ES-I3 (cell line): ENCODE measurements around the gene BRSK1.
"Not testable (repeated sequence)": the region's sequence is repeated elsewhere in the genome, so short reads cannot be mapped to it uniquely, and the experiment has no call there.

Experiments used
- H3K36me3 ChIP-seq: 2 replicates; pipeline ENCODE4 v1.6.1; 2013; ENCODE audit warnings: mild to moderate bottlenecking, low read length, control low read depth, moderate library complexity; ENCODE audit not compliant: insufficient read depth
- H3K4me1 ChIP-seq: 2 replicates; pipeline ENCODE4 v1.6.1; 2013; ENCODE audit warnings: mild to moderate bottlenecking, control low read depth, low read length; ENCODE audit not compliant: insufficient read depth
- H3K9ac ChIP-seq: 2 replicates; pipeline ENCODE4 v1.6.1; 2013; ENCODE audit warnings: low read depth, mild to moderate bottlenecking, low read length, moderate library complexity
- H3K9me3 ChIP-seq: 2 replicates; pipeline ENCODE4 v1.6.1; 2013; ENCODE audit warnings: mild to moderate bottlenecking, low read length, moderate library complexity; ENCODE audit not compliant: control insufficient read depth, insufficient read depth

Gene BRSK1

DNA sequence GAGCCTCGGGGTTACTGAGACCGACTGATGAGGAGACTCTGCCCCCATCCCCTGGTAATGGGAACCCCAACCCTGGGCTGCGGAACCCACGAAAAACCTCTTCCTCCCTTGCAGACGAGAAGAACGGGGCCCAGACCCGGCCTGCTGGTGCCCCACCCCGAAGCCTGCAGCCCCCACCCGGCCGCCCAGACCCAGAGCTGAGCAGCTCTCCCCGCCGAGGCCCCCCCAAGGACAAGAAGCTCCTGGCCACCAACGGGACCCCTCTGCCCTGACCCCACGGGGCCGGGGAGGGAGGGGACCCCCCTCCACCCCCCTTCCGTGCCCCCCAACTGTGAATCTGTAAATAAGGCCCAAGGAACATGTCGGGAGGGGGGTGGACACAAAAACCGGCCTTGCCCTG, 28.0 kb downstream of the BRSK1 start:
- H3K36me3 ChIP-seq, result peaks cover 3% of the 10 kb centered on the region; the same call in 1 of the 2 replicates
- H3K9ac ChIP-seq, result no peak overlapping the region
- H3K9me3 ChIP-seq, result no peaks in the 10 kb centered on the region
- no peaks in the 10 kb centered on the region for H3K4me1 ChIP-seq

GRCh38 chr19:55312621-55313512, 29.1 kb downstream of the BRSK1 start:
- H3K4me1 ChIP-seq, result no peaks in the 10 kb centered on the region
- H3K36me3 ChIP-seq, result no peaks in the 10 kb centered on the region; the same call in 1 of the 2 replicates
- H3K9me3 ChIP-seq, result no peaks in the 10 kb centered on the region
- H3K9ac ChIP-seq, result no peak overlapping the region

DNA sequence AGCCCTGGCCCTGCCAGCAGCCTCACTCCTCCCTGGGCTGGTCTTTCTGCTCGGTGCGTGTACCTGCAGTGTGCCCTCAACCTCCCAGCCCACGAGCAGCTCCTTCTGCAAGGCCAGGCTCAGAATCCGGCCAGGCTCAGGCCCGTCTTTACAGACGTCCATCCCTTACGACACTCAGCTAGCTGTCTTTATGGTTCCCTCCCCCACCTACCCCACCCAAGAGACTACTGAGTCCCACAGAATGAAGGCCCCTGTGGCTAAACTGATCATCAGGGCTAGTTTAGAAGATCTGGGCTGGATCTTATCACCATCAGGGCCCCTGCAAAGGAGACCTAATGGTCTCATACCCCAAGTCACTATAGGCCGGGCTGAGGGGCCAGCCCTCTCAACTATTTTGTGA, 30.6 kb downstream of the BRSK1 start:
- no peaks in the 10 kb centered on the region for H3K4me1 ChIP-seq
- H3K9ac ChIP-seq, result no peak overlapping the region
- no peaks in the 10 kb centered on the region; the same call in 1 of the 2 replicates for H3K36me3 ChIP-seq
- no peaks in the 10 kb centered on the region for H3K9me3 ChIP-seq

DNA sequence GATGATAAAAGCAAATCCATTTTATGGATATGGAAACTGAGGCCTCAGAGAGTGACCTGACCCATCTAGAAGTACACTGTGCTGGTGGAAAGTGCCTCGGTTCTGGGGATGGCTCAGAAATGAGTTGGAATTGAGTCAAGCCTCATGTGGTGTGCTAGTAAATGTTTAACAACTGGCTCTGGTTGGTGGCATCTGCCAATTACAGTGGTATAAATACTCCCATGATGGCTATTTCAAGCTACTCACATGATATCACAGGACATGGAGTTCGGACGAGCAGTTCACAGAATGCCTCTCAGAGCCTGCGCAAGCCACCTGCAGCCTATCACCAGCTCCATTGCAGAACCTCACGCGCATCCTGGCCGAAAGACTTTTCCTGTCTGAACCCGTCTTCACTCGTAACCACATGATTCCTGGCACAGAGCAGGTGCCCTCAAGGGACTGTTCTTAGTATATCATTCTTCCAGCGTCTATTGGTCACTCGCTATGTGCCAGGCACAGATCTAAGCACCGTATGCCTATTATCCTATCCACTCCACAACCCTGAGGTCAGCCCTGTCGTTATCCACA, 32.2 kb downstream of the BRSK1 start:
- no peaks in the 10 kb centered on the region for H3K4me1 ChIP-seq
- no peaks in the 10 kb centered on the region for H3K9me3 ChIP-seq
- H3K9ac ChIP-seq, result no peak overlapping the region
- H3K36me3 ChIP-seq, result no peaks in the 10 kb centered on the region

DNA sequence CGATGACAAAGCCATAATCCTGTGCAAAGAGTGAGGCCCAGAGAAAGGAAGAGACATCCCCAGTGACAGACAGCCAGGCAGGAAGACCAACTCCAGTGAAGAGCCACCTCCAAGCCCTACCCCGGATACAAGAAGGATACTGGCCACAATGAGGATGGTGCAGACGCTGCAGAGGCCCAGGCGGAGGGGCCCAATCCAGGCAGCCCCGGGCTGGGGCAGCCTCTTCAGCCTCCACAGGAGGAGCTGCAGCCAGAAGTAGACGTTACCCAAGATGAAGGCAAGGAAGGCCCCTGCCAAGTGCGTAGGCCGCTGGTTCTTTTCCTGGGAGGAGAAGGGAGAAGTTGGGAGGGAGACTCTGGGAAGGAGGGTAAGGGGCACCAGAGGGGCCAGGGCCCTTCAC, 32.8 kb downstream of the BRSK1 start:
- H3K9me3 ChIP-seq, result no peaks in the 10 kb centered on the region
- no peak overlapping the region for H3K9ac ChIP-seq
- H3K4me1 ChIP-seq, result no peaks in the 10 kb centered on the region
- no peaks in the 10 kb centered on the region for H3K36me3 ChIP-seq

- Histone ChIP-seq H3K36me3 (no peaks in the 10 kb centered on the region), H3K9me3 (no peaks in the 10 kb centered on the region), H3K9ac (peak overlapping the region; percentile 43; the same call in 1 of the 2 replicates), H3K4me1 (0 out of 2 replicates have a peak, but pooled peaks cover 2% of the 10 kb centered on the region)
Observed at GRCh38 chr19:55319785-55320184, 36.0 kb downstream of the BRSK1 start.

GRCh38 chr19:55320844-55321419, 37.1 kb downstream of the BRSK1 start:
- no peaks in the 10 kb centered on the region for H3K9me3 ChIP-seq
- no peaks in the 10 kb centered on the region for H3K36me3 ChIP-seq
- H3K4me1 ChIP-seq, result 0 out of 2 replicates have a peak, but pooled peaks cover 2% of the 10 kb centered on the region
- no peak overlapping the region for H3K9ac ChIP-seq

DNA sequence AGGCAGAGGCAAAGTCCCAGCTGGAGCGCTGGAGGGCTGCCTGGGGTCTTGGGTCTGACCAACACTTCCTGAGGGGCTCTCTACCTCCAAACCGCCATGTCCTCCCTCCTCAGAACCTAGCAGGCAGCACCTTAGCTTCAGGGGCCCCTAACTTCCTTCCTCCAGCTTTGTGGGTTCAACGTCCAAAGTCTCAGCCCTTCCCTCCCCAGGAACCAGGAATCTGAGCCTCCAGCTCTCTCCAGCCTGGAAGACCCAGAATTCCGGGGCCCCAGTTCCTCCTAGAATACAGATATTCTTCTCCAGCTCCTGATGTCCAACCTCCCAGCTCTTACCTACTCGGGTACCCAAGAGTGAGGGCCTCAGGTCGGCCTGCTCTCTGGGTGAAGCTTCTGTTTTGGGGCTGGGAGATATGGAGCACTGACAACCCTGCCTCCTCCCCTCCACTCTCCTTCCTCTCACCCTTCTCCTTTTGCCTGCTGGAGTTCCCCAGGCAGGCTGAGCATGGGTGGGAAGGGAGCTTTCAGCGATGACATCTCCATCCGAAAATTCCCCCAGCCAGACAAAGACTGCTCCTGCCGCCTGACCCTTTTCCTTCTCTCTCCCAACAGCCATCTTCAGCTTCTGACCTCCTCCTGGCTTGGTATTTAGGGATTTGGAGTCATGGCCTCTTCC, 37.8 kb downstream of the BRSK1 start:
- Histone ChIP-seq H3K4me1 (0 out of 2 replicates have a peak, but pooled peaks cover 2% of the 10 kb centered on the region), H3K9me3 (no peaks in the 10 kb centered on the region), H3K36me3 (no peaks in the 10 kb centered on the region), H3K9ac (no peak overlapping the region)

DNA sequence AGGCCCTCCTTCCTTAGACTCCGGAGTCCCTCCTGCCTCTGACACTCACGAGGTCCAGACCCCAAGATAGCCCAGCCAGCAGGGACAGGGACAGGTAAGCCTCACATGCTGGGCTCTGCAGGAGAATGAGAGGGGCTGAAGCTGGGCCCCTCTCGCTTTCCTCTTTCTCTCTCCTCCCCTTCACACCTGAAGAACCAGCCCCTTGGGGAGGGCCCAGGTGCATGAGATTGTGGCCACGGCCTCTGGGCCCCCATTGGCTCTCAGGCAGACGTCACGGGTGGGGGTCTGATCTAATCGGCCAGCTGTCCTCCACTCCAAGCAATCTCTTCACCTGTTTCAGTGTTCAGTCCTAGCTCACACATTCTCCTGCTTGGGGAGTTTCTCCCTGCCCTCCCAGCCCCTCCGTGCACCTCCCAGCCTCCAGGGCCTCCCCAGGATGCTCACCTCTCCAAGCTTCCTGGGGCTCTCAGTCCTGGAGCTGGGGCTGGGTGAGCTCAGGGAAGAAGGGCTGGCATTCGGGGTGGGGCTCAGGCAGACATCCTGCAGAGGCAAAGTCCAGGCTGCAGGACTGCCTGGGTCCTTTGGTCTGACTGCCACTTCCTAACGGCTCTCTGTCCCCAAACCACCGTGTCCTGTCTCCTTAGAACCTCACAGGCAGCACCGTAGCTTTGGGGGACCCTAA, 38.5 kb downstream of the BRSK1 start:
- Histone ChIP-seq H3K9me3 (no peaks in the 10 kb centered on the region), H3K36me3 (no peaks in the 10 kb centered on the region), H3K4me1 (0 out of 2 replicates have a peak, but pooled peaks cover 2% of the 10 kb centered on the region), H3K9ac (no peak overlapping the region)

DNA sequence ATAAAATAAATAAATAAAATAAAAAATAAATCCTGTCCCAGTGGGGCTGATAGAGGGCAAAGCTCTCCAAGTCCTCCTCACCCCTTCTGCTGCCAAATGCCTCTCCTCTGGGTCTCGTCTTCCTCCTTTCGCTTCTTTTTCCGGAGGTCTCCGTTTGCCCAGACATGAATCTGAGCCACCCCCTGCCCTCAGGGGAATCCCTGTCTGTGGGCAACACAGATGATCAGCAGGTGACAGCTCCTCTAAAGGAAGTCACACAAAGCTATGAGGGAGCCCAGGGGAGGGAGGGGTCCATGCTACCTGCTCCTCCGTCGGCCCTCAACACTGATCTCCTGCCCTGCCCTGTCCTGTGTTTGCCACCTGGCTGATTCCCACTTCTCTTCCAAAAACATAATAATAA, 40.9 kb downstream of the BRSK1 start:
- no peaks in the 10 kb centered on the region for H3K9me3 ChIP-seq
- 0 out of 2 replicates have a peak, but pooled peaks cover 2% of the 10 kb centered on the region for H3K4me1 ChIP-seq
- no peak overlapping the region for H3K9ac ChIP-seq
- H3K36me3 ChIP-seq, result no peaks in the 10 kb centered on the region

DNA sequence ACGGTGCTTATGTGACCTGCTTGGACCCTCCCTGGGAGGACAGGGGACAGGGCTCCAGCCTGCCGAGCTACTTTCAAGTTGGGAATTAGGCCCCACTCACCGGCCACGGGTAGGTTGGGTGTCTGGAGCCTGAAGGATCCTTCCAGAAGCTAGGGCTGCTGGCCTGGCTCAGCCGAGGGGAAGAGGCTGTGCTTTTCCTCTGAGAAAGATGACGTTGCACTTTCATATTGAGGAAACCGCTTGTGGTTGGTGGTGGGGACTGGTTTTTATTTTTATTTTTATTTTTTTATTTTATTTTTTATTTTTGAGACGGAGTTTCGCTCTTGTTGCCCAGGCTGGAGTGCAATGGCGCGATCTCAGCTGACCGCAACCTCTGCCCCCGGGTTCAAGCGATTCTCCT, 41.4 kb downstream of the BRSK1 start, which contains the start of gene TMEM150B:
TSS of gene TMEM150B (minus strand) at position 170 of the 400 bp plus-strand sequence. CDS start 4,305 bp downstream, outside the sequence.
- 0 out of 2 replicates have a peak, but pooled peaks cover 2% of the 10 kb centered on the region for H3K4me1 ChIP-seq
- H3K9ac ChIP-seq, result no peak within 1 kb of the TSS
- no peaks in the 10 kb centered on the region for H3K36me3 ChIP-seq
- H3K9me3 ChIP-seq, result no peaks in the 10 kb centered on the region

GRCh38 chr19:55328774-55329318, 45.0 kb downstream of the BRSK1 start:
- not testable (repeated sequence) for H3K9me3 ChIP-seq, H3K9ac ChIP-seq, H3K4me1 ChIP-seq, H3K36me3 ChIP-seq

DNA sequence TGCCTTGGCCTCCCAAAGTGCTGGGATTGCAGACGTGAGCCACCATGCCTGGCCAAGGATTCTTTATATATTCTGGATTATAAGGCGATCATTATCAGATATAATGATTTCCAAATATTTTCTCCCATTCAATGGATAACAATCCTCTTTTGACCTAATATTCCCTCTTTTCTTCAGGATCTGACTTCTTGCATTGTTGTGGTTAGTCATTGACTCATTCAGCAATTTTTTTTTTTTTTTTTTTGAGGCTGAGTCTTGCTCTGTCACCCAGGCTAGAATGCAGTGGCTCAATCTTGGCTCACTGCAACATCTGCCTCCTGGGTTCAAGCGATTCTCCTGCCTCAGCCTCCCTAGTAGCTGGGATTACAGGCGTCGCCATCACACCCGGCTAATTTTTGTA, 46.0 kb downstream of the BRSK1 start:
- not testable (repeated sequence) for H3K9me3 ChIP-seq, H3K36me3 ChIP-seq, H3K4me1 ChIP-seq, H3K9ac ChIP-seq
